ENCODE data around the gene PTDSS2. TPM values are rescaled to one million over a fixed set of nuclear protein-coding genes. Genes with fewer than 3 reads are reported as not detected.

PTDSS2 gene
- total and polyA plus RNA-seq, 2 of the 13 experiments (the other 11 are each of a cell fraction or from before 2014, with no cell fraction given) = 21.7 to 26.4 TPM

GRCh38 chr11:409600-410483 lies 40.2 kb upstream of the PTDSS2 start (continued):
- TF ChIP-seq RERE (CRISPR knock-in tag; IDR thresholded peaks at IDR 0.05; ENCODE audit: low read depth) (no peak), ONECUT2 (CRISPR knock-in tag; IDR thresholded peaks at IDR 0.05) (0 out of 2 replicates have a peak, but pooled peaks have one; percentile 5), TFDP2 (CRISPR knock-in tag; IDR thresholded peaks at IDR 0.05) (no peak), GLMP (CRISPR knock-in tag; IDR thresholded peaks at IDR 0.05; ENCODE audit: borderline replicate concordance) (no peak), WIZ (CRISPR knock-in tag; IDR thresholded peaks at IDR 0.05) (no peak), CENPBD1 (CRISPR knock-in tag; IDR thresholded peaks at IDR 0.05; ENCODE audit: borderline replicate concordance, low read depth) (no peak), FOXK2 (IDR thresholded peaks at IDR 0.05) (no peak), ZNF468 (CRISPR knock-in tag; IDR thresholded peaks at IDR 0.05) (0 out of 2 replicates have a peak, but pooled peaks have one; percentile 28), KLF16 (CRISPR knock-in tag; IDR thresholded peaks at IDR 0.05) (0 out of 4 replicates have a peak, but pooled peaks of 1 of the 2 experiments have one; percentile 33), ZNF12 (CRISPR knock-in tag; IDR thresholded peaks at IDR 0.05) (0 out of 2 replicates have a peak, but pooled peaks have one; percentile 25), ZNF546 (CRISPR knock-in tag; conservative IDR thresholded peaks at IDR 0.05) (no peak), IRF2 (CRISPR knock-in tag; IDR thresholded peaks at IDR 0.05) (peak; percentile 66; the same call in 1 of the 2 replicates), NFKB2 (CRISPR knock-in tag; IDR thresholded peaks at IDR 0.05; ENCODE audit: borderline replicate concordance) (peak; percentile 51; the same call in 1 of the 2 replicates), ERF (CRISPR knock-in tag; IDR thresholded peaks at IDR 0.05) (no peak; the same call in 1 of the 2 replicates), ZNF550 (CRISPR knock-in tag; IDR thresholded peaks at IDR 0.05; ENCODE audit: borderline replicate concordance) (no peak), TBL1XR1 (IDR thresholded peaks at IDR 0.05; ENCODE audit: borderline replicate concordance, low read length, partially characterized antibody) (no peak), XRCC5 (optimal IDR thresholded peaks at IDR 0.05; ENCODE audit: low read length) (peak; percentile 3), PBX2 (CRISPR knock-in tag; IDR thresholded peaks at IDR 0.05) (no peak), JARID2 (CRISPR knock-in tag; IDR thresholded peaks at IDR 0.05; ENCODE audit: insufficient replicate concordance) (no peak), NAIF1 (CRISPR knock-in tag; IDR thresholded peaks at IDR 0.05; ENCODE audit: borderline replicate concordance) (no peak)
